GM12878 (cell line): ENCODE results near the gene ARHGEF1. TPM values are rescaled to one million over a fixed set of nuclear protein-coding genes. Genes with fewer than 3 reads are reported as not detected.
A peak's percentile ranks its signal among the peaks of the same experiment; 100 is the strongest.

ENCODE experiments used
- CHD4 ChIP-seq: fragments of 200-600 bp; sonication (generic); IDR thresholded peaks from 2 replicates; pipeline ENCODE4 v1.6.1; 2016; ENCODE audit warnings: mild to moderate bottlenecking
- CREB1 ChIP-seq: IDR thresholded peaks from 2 replicates; pipeline ENCODE4 v1.6.1; 2012; ENCODE audit warnings: low read depth, mild to moderate bottlenecking, inconsistent platforms
- CTCF ChIP-seq, 3 experiments: IDR thresholded peaks in 2 of 3; conservative IDR thresholded peaks in 1 of 3; 2 replicates each; pipeline ENCODE4 v1.5.1; 2011; ENCODE audit warnings: low read depth in 3 of 3, low read length in 3 of 3, mild to moderate bottlenecking in 3 of 3, control low read depth in 2 of 3, moderate library complexity in 2 of 3, inconsistent platforms in 1 of 3, mixed read lengths in 1 of 3; ENCODE audit not compliant: control insufficient read depth in 2 of 3, insufficient read depth in 1 of 3; ENCODE audit errors: extremely low read depth in 1 of 3
- HDGF ChIP-seq: fragments of 450-650 bp; IDR thresholded peaks from 2 replicates; pipeline ENCODE4 v1.6.1; 2016; ENCODE audit warnings: antibody characterized with exemption
- JUND ChIP-seq: IDR thresholded peaks from 2 replicates; pipeline ENCODE4 v1.6.1; 2012; ENCODE audit warnings: low read depth, mild to moderate bottlenecking, low read length, improper control_type of control experiment, moderate library complexity
- KLF5 ChIP-seq: fragments of 450-650 bp; IDR thresholded peaks from 2 replicates; pipeline ENCODE4 v1.6.1; 2014; ENCODE audit warnings: mild to moderate bottlenecking; ENCODE audit not compliant: partially characterized antibody
- MEF2B ChIP-seq: fragments of 450-650 bp; IDR thresholded peaks from 2 replicates; pipeline ENCODE4 v1.6.1; 2018; ENCODE audit warnings: mild to moderate bottlenecking, moderate library complexity; ENCODE audit not compliant: partially characterized antibody, poor library complexity, severe bottlenecking
- MTA2 ChIP-seq: fragments of 450-650 bp; IDR thresholded peaks from 2 replicates; pipeline ENCODE4 v1.6.1; 2016; ENCODE audit warnings: low read depth, mild to moderate bottlenecking, moderate library complexity
- MXI1 ChIP-seq: fragments of 150-350 bp; IDR thresholded peaks from 2 replicates; pipeline ENCODE4 v1.6.1; 2011; ENCODE audit warnings: low read depth, mild to moderate bottlenecking, inconsistent platforms, low read length, improper control_type of control experiment
- PAX8 ChIP-seq: fragments of 450-650 bp; IDR thresholded peaks from 2 replicates; pipeline ENCODE4 v1.6.1; 2017; ENCODE audit warnings: mild to moderate bottlenecking, moderate library complexity
- POLR2A ChIP-seq: IDR thresholded peaks from 2 replicates; pipeline ENCODE4 v1.6.1; 2011; ENCODE audit warnings: low read depth, mild to moderate bottlenecking, low read length
- SIX5 ChIP-seq: IDR thresholded peaks from 2 replicates; pipeline ENCODE4 v1.6.1; 2011; ENCODE audit warnings: mild to moderate bottlenecking, low read depth, low read length, moderate library complexity; ENCODE audit not compliant: severe bottlenecking
- TAF1 ChIP-seq: IDR thresholded peaks from 2 replicates; pipeline ENCODE4 v1.6.1; 2011; ENCODE audit warnings: mild to moderate bottlenecking, low read depth, low read length, borderline replicate concordance
- TCF3 ChIP-seq: IDR thresholded peaks from 2 replicates; pipeline ENCODE4 v1.6.1; 2012; ENCODE audit warnings: low read depth, mild to moderate bottlenecking, low read length, borderline replicate concordance; ENCODE audit not compliant: insufficient read depth
- TCF7 ChIP-seq: IDR thresholded peaks from 2 replicates; pipeline ENCODE4 v1.6.1; 2014; ENCODE audit warnings: antibody characterized with exemption, borderline replicate concordance
- ZNF384 ChIP-seq: IDR thresholded peaks from 2 replicates; pipeline ENCODE4 v1.6.1; 2012; ENCODE audit warnings: low read depth, mild to moderate bottlenecking, low read length, improper control_type of control experiment, borderline replicate concordance
- ZNF622 ChIP-seq: fragments of 450-650 bp; IDR thresholded peaks from 2 replicates; pipeline ENCODE4 v1.6.1; 2017; ENCODE audit warnings: mild to moderate bottlenecking, inconsistent platforms
- polyA plus RNA-seq, 11 experiments: library from polyadenylated mRNA; depleted of rRNA in 4 of 11; unstranded in 6 of 11; stranded (reverse) in 5 of 11; fragments of >200 nt; fragmentation: Nextera tagmentation in 4 of 11; fragmentation: Illumina TruSeq in 1 of 11; extraction: Ambion mirVana in 4 of 11; extraction: Trizol in 1 of 11; gene quantifications; 1 replicate in 1 of 11; 2 replicates in 10 of 11; pipeline versions ENCODE4 v1.2.1 to v1.2.3, GENCODE V29; 2011 to 2016; ENCODE audit warnings: inconsistent platforms in 2 of 11, missing spikeins in 2 of 11, low read depth in 1 of 11
- total RNA-seq, 4 experiments: library from RNA; depleted of rRNA in 3 of 4; stranded (reverse); fragments of >200 nt in 3 of 4; fragmentation: Illumina TruSeq in 1 of 4; extraction: Trizol in 1 of 4; gene quantifications; 2 replicates each; pipeline versions ENCODE4 v1.2.1 to v1.2.3, GENCODE V29; 2013 to 2021
- TF ChIP-seq, protein P1 (sequence below): fragments of 450-650 bp; IDR thresholded peaks from 2 replicates; pipeline ENCODE4 v1.6.1; 2018; ENCODE audit warnings: mild to moderate bottlenecking, low read depth, moderate library complexity; ENCODE audit not compliant: partially characterized antibody
- TF ChIP-seq, protein P2 (sequence below): fragments of 450-650 bp; IDR thresholded peaks from 2 replicates; pipeline ENCODE4 v1.6.1; 2014; ENCODE audit warnings: mild to moderate bottlenecking
- TF ChIP-seq, protein P3 (sequence below): fragments of 450-650 bp; IDR thresholded peaks from 2 replicates; pipeline ENCODE4 v1.6.1; 2017; ENCODE audit warnings: low read depth, mild to moderate bottlenecking, moderate library complexity
- TF ChIP-seq, protein P4 (sequence below): IDR thresholded peaks from 2 replicates; pipeline ENCODE4 v1.6.1; 2012; ENCODE audit warnings: low read depth, low read length, improper control_type of control experiment

Gene ARHGEF1
- total and polyA plus RNA-seq, 10 of the 15 experiments (the other 5 are each of a cell fraction or from before 2014, with no cell fraction given), result 1.2 to 207 (median 53.9) TPM

GRCh38 chr19:41886761-41887710 is 4.1 kb downstream of the ARHGEF1 start (continued):
- TF ChIP-seq CTCF (IDR thresholded peaks at IDR 0.05 in 2 of 3, conservative IDR thresholded peaks at IDR 0.05 in 1 of 3; ENCODE audit: control insufficient read depth in 2 of 3, extremely low read depth in 1 of 3, insufficient read depth in 1 of 3, low read depth in 3 of 3, low read length in 3 of 3) (no peak), SIX5 (no peak), TCF3 (no peak), TAF1 (no peak; the same call in 1 of the 2 replicates), PAX8 (no peak), ZNF622 (no peak), ZNF384 (no peak), POLR2A (peak; percentile 32; the same call in 1 of the 2 replicates), CHD4 (no peak), HDGF (peak; percentile 100), MEF2B (peak; percentile 98), TCF7 (no peak), KLF5 (no peak), CREB1 (no peak), MTA2 (peak; percentile 50; the same call in 1 of the 2 replicates), MXI1 (peak; percentile 49; the same call in 1 of the 2 replicates), JUND (no peak)
- TF ChIP-seq, protein P1, sequence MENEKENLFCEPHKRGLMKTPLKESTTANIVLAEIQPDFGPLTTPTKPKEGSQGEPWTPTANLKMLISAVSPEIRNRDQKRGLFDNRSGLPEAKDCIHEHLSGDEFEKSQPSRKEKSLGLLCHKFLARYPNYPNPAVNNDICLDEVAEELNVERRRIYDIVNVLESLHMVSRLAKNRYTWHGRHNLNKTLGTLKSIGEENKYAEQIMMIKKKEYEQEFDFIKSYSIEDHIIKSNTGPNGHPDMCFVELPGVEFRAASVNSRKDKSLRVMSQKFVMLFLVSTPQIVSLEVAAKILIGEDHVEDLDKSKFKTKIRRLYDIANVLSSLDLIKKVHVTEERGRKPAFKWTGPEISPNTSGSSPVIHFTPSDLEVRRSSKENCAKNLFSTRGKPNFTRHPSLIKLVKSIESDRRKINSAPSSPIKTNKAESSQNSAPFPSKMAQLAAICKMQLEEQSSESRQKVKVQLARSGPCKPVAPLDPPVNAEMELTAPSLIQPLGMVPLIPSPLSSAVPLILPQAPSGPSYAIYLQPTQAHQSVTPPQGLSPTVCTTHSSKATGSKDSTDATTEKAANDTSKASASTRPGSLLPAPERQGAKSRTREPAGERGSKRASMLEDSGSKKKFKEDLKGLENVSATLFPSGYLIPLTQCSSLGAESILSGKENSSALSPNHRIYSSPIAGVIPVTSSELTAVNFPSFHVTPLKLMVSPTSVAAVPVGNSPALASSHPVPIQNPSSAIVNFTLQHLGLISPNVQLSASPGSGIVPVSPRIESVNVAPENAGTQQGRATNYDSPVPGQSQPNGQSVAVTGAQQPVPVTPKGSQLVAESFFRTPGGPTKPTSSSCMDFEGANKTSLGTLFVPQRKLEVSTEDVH, result no peak
- TF ChIP-seq, protein P2, sequence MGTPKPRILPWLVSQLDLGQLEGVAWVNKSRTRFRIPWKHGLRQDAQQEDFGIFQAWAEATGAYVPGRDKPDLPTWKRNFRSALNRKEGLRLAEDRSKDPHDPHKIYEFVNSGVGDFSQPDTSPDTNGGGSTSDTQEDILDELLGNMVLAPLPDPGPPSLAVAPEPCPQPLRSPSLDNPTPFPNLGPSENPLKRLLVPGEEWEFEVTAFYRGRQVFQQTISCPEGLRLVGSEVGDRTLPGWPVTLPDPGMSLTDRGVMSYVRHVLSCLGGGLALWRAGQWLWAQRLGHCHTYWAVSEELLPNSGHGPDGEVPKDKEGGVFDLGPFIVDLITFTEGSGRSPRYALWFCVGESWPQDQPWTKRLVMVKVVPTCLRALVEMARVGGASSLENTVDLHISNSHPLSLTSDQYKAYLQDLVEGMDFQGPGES, result no peak
- TF ChIP-seq, protein P3, sequence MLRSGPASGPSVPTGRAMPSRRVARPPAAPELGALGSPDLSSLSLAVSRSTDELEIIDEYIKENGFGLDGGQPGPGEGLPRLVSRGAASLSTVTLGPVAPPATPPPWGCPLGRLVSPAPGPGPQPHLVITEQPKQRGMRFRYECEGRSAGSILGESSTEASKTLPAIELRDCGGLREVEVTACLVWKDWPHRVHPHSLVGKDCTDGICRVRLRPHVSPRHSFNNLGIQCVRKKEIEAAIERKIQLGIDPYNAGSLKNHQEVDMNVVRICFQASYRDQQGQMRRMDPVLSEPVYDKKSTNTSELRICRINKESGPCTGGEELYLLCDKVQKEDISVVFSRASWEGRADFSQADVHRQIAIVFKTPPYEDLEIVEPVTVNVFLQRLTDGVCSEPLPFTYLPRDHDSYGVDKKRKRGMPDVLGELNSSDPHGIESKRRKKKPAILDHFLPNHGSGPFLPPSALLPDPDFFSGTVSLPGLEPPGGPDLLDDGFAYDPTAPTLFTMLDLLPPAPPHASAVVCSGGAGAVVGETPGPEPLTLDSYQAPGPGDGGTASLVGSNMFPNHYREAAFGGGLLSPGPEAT, result peak; percentile 80
- TF ChIP-seq, protein P4, sequence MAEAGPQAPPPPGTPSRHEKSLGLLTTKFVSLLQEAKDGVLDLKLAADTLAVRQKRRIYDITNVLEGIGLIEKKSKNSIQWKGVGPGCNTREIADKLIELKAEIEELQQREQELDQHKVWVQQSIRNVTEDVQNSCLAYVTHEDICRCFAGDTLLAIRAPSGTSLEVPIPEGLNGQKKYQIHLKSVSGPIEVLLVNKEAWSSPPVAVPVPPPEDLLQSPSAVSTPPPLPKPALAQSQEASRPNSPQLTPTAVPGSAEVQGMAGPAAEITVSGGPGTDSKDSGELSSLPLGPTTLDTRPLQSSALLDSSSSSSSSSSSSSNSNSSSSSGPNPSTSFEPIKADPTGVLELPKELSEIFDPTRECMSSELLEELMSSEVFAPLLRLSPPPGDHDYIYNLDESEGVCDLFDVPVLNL, result no peak
